ENCODE data around the gene KCNJ15. TPM values are rescaled to one million over a fixed set of nuclear protein-coding genes. Genes with fewer than 3 reads are reported as not detected.

The KCNJ15 gene
- total RNA-seq, 1 donor from 2014 or later: 0.99 TPM

DNA sequence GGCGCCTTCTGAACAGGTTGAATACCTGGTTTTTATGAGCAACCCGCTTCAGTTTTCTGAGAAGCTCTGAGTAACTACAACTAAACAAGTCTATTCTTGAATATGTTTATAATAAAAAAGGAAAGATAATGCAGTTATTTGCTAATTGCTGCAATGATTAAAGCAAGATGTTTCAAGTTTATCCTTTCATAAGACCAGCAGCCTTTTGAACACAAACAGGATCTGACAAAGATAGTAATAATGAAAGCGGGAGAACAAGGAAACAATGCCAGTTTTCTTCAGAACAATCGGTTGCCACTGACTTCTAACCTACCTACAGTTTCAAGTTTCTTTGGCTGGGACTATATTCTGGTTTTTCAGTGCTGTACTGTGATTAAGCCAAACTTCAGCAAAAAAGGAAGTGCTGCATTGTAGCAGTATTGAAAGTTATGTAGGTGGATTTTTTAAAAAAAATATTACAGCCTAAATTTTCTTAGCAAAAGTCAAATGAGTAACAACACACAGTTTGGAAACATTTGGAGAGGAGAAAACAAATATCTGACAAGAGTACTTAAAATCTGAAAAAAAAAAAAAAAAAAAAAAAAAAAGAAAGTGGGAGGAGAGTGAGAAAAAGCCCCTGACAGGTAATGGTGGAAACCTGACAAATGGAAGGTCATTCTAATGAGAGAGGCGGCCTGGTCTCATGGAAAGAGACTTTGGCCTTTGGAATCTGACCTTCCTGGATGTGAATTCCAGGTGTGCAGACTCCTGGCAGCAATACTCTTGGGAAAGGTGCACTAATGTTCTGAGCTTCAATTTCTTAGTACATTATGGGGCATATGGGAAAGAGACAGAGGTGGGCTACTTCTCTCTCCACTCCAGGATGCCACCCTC, 11.4 kb downstream of the KCNJ15 start:
- peak in 1 of 2 donors; percentile 17 for DNase-seq (ENCODE audit: low read depth in 2 of 2)

DNA sequence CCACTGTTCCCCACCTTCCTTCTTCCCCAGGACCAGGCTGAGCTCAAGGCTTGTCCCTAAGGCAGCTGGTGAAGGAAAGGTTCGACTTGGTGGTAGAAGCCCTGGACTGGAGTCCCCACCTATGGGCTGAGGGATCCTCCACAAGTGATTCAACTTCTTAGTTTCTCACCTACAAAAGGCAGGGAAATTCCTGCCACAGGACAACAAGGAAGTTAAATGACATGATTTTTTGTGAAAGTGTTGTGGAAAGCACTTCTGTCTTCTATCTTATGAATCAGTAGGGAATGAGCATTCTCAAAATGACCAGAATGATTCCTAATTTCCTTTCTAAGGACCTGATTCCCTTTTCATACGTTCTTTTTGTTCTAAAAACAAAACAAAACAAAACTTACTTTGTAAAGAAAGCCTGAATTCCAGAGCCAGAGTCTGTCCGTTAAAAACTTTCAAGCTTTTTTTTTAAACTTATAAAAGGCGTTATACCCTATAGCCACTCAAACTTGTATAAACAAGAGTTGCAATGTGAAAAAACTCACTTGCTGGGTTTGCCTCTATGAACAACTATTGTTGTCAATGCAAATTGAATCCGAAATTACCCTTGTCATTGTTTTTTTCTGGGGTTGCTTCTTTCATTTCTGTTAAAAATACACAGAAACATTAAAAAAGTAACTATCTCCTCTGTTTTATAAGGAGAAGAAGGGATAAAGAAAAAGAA, 12.2 kb downstream of the KCNJ15 start:
- DNase-seq (ENCODE audit: low read depth in 2 of 2): no peak

- DNase-seq (ENCODE audit: low read depth in 2 of 2): no peak
These were observed 12.8 kb downstream of the KCNJ15 start for GRCh38 chr21:38269576-38269936.

GRCh38 chr21:38272215-38272614, 15.4 kb downstream of the KCNJ15 start:
- DNase-seq (ENCODE audit: low read depth in 2 of 2): no peak

DNA sequence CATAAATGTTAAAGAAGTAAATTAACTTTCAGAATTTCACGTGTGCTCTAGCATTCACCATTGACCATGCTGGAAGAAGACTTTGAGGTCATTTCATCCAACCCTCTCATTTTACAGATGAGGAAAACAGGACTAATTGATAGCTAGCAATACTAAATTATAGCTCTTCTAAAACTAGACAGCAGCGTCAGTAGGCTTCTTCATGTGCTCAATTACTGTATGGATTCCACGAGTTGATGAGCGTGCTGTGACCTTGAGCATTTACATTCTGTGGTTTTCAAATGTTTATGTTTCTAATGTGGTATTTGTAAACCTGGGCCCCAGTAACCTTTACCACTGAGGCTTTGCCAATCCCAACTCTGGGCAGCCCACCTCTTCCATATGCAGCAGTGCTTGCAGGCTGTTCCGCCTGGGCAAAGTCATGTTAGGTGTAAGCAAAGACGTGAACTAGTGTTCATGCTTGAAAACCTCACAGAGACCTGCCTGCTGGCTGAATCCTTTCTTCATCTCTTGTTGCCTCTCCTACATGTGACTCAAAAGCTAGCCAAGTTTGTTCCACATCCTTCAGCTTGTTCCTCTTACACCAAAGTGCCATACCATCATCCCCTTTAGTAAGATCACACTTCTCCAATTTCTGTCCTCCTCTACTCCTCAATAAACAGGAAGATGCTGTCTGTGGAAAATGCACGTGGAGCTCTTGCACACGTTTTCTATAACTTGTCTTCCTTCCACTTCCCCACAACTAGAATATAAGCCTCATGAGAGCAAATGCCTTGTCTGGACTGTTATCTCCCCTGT, 17.2 kb downstream of the KCNJ15 start:
- no peak for DNase-seq (ENCODE audit: low read depth in 2 of 2)

GRCh38 chr21:38277501-38278131, 20.8 kb downstream of the KCNJ15 start:
- DNase-seq (ENCODE audit: low read depth in 2 of 2): peak in 1 of 2 donors; percentile 95

- no peak for DNase-seq (ENCODE audit: low read depth in 2 of 2)
These were observed 23.7 kb downstream of the KCNJ15 start for GRCh38 chr21:38280454-38280853.

DNA sequence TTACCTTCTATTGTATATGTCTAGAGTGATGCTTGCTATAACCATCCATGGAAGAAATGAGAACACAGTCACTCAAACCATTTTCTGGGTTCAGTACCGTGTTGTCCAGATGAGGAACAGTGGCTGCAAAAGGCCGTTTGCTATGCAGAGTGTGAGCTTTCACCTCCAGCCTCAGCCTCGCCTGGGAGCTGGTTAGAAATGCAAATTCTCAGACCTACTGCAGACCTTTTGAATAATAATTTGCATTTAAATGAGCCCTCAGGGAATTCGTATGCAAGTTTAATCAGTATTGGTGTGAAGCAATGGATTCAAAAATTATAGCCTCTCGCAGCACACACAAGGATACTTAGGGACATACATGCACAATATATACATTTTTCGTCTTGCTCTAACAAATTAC, 24.1 kb downstream of the KCNJ15 start:
- DNase-seq (ENCODE audit: low read depth in 2 of 2): no peak

DNA sequence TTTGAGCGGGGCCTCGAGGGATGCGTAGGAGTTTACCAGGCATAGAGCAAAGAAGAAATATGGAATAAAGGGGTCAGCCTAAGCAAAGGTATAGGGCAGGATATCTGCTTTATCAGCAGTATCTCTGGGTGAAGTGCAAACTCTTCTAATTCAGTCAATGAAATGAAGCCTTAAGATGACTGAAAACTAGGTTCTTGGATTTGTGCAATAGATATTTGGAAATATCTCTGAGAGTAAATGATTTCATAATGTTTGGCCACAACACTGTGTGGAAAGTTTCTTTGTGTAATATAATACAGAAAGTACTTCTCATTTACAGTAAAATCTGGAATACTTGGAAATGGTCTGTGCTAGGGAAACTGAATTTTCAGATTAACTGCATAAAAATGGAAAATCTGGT, 26.1 kb downstream of the KCNJ15 start:
- no peak for DNase-seq (ENCODE audit: low read depth in 2 of 2)

GRCh38 chr21:38284216-38284615, 27.4 kb downstream of the KCNJ15 start:
- no peak for DNase-seq (ENCODE audit: low read depth in 2 of 2)

DNA sequence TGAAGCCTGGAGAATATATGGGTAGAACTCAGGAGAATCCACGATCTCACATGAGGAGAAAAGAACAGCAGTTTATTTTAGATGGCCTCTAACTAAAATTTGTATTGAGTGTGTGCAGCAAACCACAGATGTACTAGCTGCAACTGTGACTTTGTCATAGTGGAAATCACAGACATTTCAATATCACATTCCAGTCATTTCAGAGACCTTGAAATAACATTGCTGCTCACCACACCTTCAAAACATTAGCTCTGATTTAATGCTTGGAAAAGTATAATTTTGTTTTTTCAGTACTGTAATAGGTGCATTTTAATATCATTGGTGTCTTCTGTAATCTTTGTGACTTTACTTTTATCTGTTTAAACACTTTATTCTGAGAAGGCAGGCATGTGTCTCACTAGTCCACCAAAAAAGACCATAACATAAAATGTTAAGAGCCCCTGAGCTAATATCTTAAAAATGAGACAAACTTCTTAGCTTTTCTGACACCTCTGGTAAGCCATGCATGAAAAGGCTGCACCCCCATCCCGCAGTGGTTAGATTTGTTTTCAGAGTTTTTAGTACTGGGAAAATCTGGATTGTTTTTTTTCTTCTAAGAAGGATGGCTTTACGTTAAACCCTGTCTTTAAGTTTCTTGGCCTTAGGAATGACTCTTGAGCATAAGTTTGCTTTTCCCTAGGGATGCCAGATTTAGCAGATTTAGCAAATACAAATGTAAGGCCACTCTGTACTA, 30.1 kb downstream of the KCNJ15 start:
- DNase-seq (ENCODE audit: low read depth in 2 of 2): no peak

DNA sequence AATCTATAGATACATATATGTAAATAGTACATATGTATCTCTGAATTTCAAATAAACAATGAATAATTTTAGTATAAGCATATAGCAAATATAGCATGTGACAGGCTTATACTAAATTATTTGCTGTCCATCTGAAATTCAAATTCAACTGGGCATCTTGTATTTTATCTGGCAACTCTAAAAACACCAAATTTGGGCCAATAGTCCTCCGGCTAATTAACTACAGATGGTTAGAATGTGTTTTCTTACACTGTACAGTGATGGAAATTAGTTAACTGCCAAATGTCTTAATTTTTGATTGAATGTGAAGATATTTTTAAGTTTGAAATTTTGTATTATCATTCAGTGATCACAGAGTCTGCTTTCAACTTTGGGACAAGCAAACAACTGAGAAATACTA, 30.7 kb downstream of the KCNJ15 start:
- no peak for DNase-seq (ENCODE audit: low read depth in 2 of 2)

- peak; percentile 21 to 92 for DNase-seq (ENCODE audit: low read depth in 2 of 2)
These were observed 33.1 kb downstream of the KCNJ15 start for GRCh38 chr21:38289705-38290485.

DNA sequence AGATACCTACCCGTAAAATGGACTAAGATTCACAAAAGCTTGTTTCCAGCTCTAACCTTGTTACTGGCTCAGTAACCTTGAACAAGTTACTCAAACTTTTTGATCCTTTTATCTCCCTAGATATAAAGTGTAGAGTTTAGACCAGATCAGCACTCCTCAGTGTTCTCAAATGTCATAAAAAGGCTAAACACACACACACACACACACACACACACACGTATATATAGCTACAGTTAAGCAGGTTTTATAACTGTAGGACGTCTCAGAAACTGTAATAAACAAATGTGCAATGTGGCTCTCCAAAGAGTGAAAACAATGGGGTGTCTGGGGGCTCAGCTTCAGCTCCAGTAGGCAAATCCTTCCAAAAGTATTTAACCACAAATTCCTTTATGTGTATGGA, 34.0 kb downstream of the KCNJ15 start:
- no peak for DNase-seq (ENCODE audit: low read depth in 2 of 2)

- DNase-seq (ENCODE audit: low read depth in 2 of 2): no peak
These were observed 35.1 kb downstream of the KCNJ15 start for GRCh38 chr21:38291874-38292273.

- no peak for DNase-seq (ENCODE audit: low read depth in 2 of 2)
These were observed 36.3 kb downstream of the KCNJ15 start for GRCh38 chr21:38293113-38293512.

GRCh38 chr21:38293765-38294164, 37.0 kb downstream of the KCNJ15 start:
- peak; percentile 17 to 45 for DNase-seq (ENCODE audit: low read depth in 2 of 2)

DNA sequence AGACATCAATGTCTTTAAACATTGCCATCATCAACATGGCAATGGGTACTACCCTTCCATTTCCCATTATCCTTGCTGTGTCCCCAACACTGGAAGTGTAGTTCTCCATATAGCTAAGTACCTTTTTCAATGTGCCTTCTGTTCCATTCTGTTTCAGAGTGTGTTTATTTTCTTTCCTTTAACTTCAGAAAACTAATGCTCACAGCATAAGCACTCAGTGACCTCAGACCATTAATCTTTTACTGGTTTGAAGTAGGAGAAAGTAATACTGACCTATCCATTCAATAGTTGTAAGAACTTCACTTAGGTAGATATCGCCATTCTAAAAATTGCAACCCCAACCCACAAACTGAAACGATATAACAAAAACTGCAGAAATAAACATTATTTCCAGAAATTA, 37.8 kb downstream of the KCNJ15 start:
- no peak for DNase-seq (ENCODE audit: low read depth in 2 of 2)

GRCh38 chr21:38295997-38296764, 39.4 kb downstream of the KCNJ15 start:
- peak; percentile 71 to 78 for DNase-seq (ENCODE audit: low read depth in 2 of 2)

All from lung microvascular endothelial cell (primary cell).